Neural cell (in vitro differentiated cells): ENCODE results near the gene TMEM232. TPM values are rescaled to one million over a fixed set of nuclear protein-coding genes. Genes with fewer than 3 reads are reported as not detected.
A peak's percentile ranks its signal among the peaks of the same experiment; 100 is the strongest.

ENCODE experiments used
- H2AFZ ChIP-seq: fragments of 200-600, 300-800 bp; sonication (generic), shearing (Covaris generic); 2 replicates; pipeline ENCODE4 v1.6.0; 2014; ENCODE audit warnings: low read depth, mild to moderate bottlenecking, antibody characterized with exemption, low read length, moderate library complexity
- H3F3A ChIP-seq: fragments of 200-600 bp; shearing (Covaris generic); 2 replicates; pipeline ENCODE4 v1.6.1; 2016; ENCODE audit warnings: mild to moderate bottlenecking, moderate library complexity, mixed read lengths, antibody characterized with exemption, low read length; ENCODE audit not compliant: insufficient read depth, poor library complexity, severe bottlenecking
- H3K27ac ChIP-seq: fragments of 200-600, 300-800 bp; sonication (generic), shearing (Covaris generic); 2 replicates; pipeline ENCODE4 v1.5.1; 2014; ENCODE audit warnings: mild to moderate bottlenecking, low read length, moderate library complexity
- H3K27me3 ChIP-seq: fragments of 300-800, 200-600 bp; sonication (generic), shearing (Covaris generic); 2 replicates; pipeline ENCODE4 v1.6.0; 2014; ENCODE audit warnings: mild to moderate bottlenecking, low read depth, low read length, moderate library complexity; ENCODE audit not compliant: insufficient read depth
- H3K36me3 ChIP-seq: fragments of 300-800, 200-600 bp; sonication (generic), shearing (Covaris generic); 2 replicates; pipeline ENCODE4 v1.5.1; 2014; ENCODE audit warnings: mild to moderate bottlenecking, antibody characterized with exemption, low read length, moderate library complexity; ENCODE audit not compliant: insufficient read depth
- H3K4me2 ChIP-seq: fragments of 300-800, 200-600 bp; sonication (generic), shearing (Covaris generic); 2 replicates; pipeline ENCODE4 v1.6.0; 2014; ENCODE audit warnings: mild to moderate bottlenecking, low read length
- H3K4me3 ChIP-seq: fragments of 300-800, 200-600 bp; sonication (generic), shearing (Covaris generic); 2 replicates; pipeline ENCODE4 v1.5.1; 2014; ENCODE audit warnings: mild to moderate bottlenecking, low read length, moderate library complexity
- H3K79me2 ChIP-seq: fragments of 200-600 bp; shearing (Covaris generic); replicated peaks from 2 replicates; pipeline ENCODE4 v1.6.0; 2014; ENCODE audit warnings: mild to moderate bottlenecking, low read length, moderate library complexity; ENCODE audit not compliant: insufficient read depth
- H3K9ac ChIP-seq: fragments of 300-800, 200-600 bp; sonication (generic), shearing (Covaris generic); 2 replicates; pipeline ENCODE4 v1.6.1; 2016; ENCODE audit warnings: mild to moderate bottlenecking, low read length, mixed read lengths
- H3K9me2 ChIP-seq: fragments of 200-600 bp; shearing (Covaris generic); 2 replicates; pipeline ENCODE4 v1.6.1; 2016; ENCODE audit warnings: mild to moderate bottlenecking, low read length, mixed read lengths; ENCODE audit not compliant: insufficient read depth
- H3K9me3 ChIP-seq: fragments of 200-600, 300-800 bp; sonication (generic), shearing (Covaris generic); 2 replicates; pipeline ENCODE4 v1.6.1; 2016; ENCODE audit warnings: mild to moderate bottlenecking, mixed run types, low read length, moderate library complexity, mixed read lengths
- H4K20me1 ChIP-seq: fragments of 200-600 bp; shearing (Covaris generic); 2 replicates; pipeline ENCODE4 v1.6.1; 2016; ENCODE audit warnings: mild to moderate bottlenecking, mixed run types; ENCODE audit not compliant: insufficient read depth
- CTCF ChIP-seq: fragments of 450-650 bp; IDR thresholded peaks from 2 replicates; pipeline ENCODE4 v1.5.1; 2014; ENCODE audit warnings: antibody characterized with exemption, mild to moderate bottlenecking, moderate library complexity; ENCODE audit not compliant: poor library complexity, severe bottlenecking
- EP300 ChIP-seq: fragments of 450-650 bp; conservative IDR thresholded peaks from 2 replicates; pipeline ENCODE4 v1.6.1; 2014; ENCODE audit warnings: antibody characterized with exemption, mild to moderate bottlenecking, moderate library complexity; ENCODE audit not compliant: poor library complexity, severe bottlenecking
- EZH2 ChIP-seq: fragments of 200-600, 300-800 bp; shearing (Covaris generic), sonication (generic); IDR thresholded peaks from 2 replicates; pipeline ENCODE4 v1.6.1; 2014; ENCODE audit warnings: antibody characterized with exemption, low read length, borderline replicate concordance, mild to moderate bottlenecking; ENCODE audit not compliant: insufficient read depth, poor library complexity, severe bottlenecking
- MXI1 ChIP-seq: fragments of 450-650 bp; conservative IDR thresholded peaks from 2 replicates; pipeline ENCODE4 v1.6.1; 2014; ENCODE audit warnings: antibody characterized with exemption, mild to moderate bottlenecking; ENCODE audit not compliant: poor library complexity, severe bottlenecking
- POLR2AphosphoS5 ChIP-seq: IDR thresholded peaks from 2 replicates; pipeline ENCODE4 v1.6.1; 2012
- RAD21 ChIP-seq: fragments of 450-650 bp; conservative IDR thresholded peaks from 2 replicates; pipeline ENCODE4 v1.6.1; 2014; ENCODE audit warnings: antibody characterized with exemption, mild to moderate bottlenecking, moderate library complexity
- REST ChIP-seq: IDR thresholded peaks from 2 replicates; pipeline ENCODE4 v1.6.1; 2012; ENCODE audit warnings: borderline replicate concordance
- SMC3 ChIP-seq: fragments of 450-650 bp; conservative IDR thresholded peaks from 2 replicates; pipeline ENCODE4 v1.6.1; 2014; ENCODE audit warnings: antibody characterized with exemption, mild to moderate bottlenecking, moderate library complexity; ENCODE audit not compliant: poor library complexity
- TAF1 ChIP-seq: IDR thresholded peaks from 2 replicates; pipeline ENCODE4 v1.6.1; 2012; ENCODE audit warnings: low read depth
- polyA plus RNA-seq: library from polyadenylated mRNA; depleted of rRNA; stranded (reverse); fragments of >200 nt; gene quantifications from 2 replicates; pipeline ENCODE4 v1.2.3, GENCODE V29; 2014

The TMEM232 gene
- polyA plus RNA-seq, 1 donor from 2014 or later, result 7.4 TPM

GRCh38 chr5:110751902-110752762, 25.7 kb upstream of the TMEM232 start:
- Histone ChIP-seq H3F3A (no peaks in the 10 kb centered on the region), H2AFZ (no peak overlapping the region), H3K27me3 (no peaks in the 10 kb centered on the region), H3K79me2 (no peaks in the 10 kb centered on the region), H3K4me2 (no peak overlapping the region), H3K9ac (no peak overlapping the region), H3K36me3 (no peaks in the 10 kb centered on the region), H3K9me3 (no peaks in the 10 kb centered on the region), H3K27ac (no peak overlapping the region), H3K9me2 (no peaks in the 10 kb centered on the region), H3K4me3 (no peak overlapping the region), H4K20me1 (no peaks in the 10 kb centered on the region)
- TF ChIP-seq EZH2 (no peak), EP300 (no peak), POLR2AphosphoS5 (no peak), MXI1 (no peak), SMC3 (no peak), REST (no peak), RAD21 (no peak)

- TF ChIP-seq EZH2 (no peak), SMC3 (peak; percentile 29), TAF1 (peak; percentile 94), RAD21 (peak; percentile 9), EP300 (peak; percentile 60), MXI1 (peak; percentile 89), POLR2AphosphoS5 (peak; percentile 98), CTCF (peak; percentile 12), REST (peak; percentile 96)
- Histone ChIP-seq H2AFZ (peak within 1 kb of the TSS; percentile 95), H3K4me2 (peak within 1 kb of the TSS; percentile 90), H3K27me3 (no peaks in the 10 kb centered on the region), H3K9me2 (no peaks in the 10 kb centered on the region), H4K20me1 (no peaks in the 10 kb centered on the region), H3F3A (no peaks in the 10 kb centered on the region), H3K4me3 (peak within 1 kb of the TSS; percentile 82), H3K9me3 (no peaks in the 10 kb centered on the region), H3K79me2 (peaks cover 24% of the 10 kb centered on the region), H3K27ac (peak within 1 kb of the TSS; percentile 94), H3K36me3 (no peaks in the 10 kb centered on the region), H3K9ac (peak within 1 kb of the TSS; percentile 96)
These were observed 12.6 kb upstream of the TMEM232 start, which contains the start of gene SLC25A46 for GRCh38 chr5:110738812-110739651. Gene SLC25A46 (plus strand): TSS chr5:110739007. CDS start chr5:110739120, 113 bp downstream.
